NCI-H2081 (cell line): ENCODE measurements around the gene RBM48.
"Not testable (repeated sequence)": the region's sequence is repeated elsewhere in the genome, so short reads cannot be mapped to it uniquely, and the experiment has no call there.

ENCODE experiments used
- DNase-seq, 2 experiments: peaks; one replicate each; lab custom pipeline; 2025; lab: John Stamatoyannopoulos, UW

RBM48 gene

DNA sequence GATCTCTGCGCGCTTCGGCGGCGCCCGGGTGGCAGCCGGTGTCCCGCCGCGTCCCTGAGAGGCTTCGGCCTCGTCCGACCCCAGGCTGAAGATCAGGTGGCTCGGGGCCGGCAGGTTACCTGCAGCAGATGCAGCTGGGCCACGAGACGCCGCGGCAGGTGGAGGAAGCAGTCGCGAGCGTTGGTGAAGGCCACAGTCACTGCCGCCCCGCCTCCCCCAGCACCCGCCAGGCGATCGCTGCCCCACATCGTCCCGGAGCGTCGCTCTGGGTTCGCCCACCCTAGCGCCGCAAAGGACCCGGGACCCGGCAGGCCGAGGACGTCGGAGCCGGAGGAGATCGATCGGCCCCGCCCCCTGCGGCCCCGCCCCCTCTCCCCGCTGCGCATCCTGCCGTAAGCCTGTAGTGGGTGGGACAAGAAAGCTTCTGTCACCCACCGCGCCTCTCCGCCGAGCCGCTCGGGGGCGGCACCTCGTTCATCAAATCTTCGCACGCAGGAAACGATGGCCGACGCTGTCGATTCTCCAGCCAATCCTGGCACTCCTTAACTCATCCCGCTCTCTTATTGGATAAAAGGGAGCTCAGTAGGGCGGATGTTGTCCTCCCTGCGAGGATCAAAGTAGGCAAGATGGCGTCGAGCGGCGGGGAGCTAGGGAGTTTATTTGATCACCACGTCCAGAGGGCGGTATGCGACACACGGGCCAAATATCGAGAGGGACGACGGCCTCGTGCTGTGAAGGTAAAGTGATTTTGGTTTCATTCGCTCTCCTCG is at the start of gene RBM48, which contains the start of gene PEX1:
TSS of gene RBM48 (plus strand) at position 608 of the 770 bp plus-strand sequence. CDS start at position 627, 19 bp downstream.
TSS of gene PEX1 (minus strand) at position 333 of the 770 bp plus-strand sequence. CDS start at position 248, 85 bp downstream.
- peak; percentile 99 to 100 for DNase-seq

GRCh38 chr7:92479146-92479545 is 49.4 kb upstream of the RBM48 start:
- not testable (repeated sequence) for DNase-seq

DNA sequence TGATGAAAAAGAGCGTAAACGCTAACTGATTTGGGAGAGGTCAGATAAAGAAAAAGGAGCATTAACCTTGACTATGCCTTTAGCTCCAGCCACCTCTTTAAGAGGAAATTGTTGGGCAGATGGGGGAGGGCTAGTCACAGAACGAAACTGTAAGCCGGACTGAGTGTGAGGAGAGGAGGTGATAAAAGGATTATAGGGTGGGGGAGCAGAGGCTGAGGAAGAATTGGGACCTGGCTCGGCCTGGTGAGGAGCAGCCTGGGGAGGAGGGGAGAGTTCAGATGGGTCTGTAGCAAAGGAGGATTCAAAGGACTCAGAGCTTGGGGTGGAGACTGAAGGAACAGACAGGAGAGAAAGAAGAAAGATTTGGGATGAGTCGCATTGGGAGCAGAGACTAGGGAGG is 45.0 kb upstream of the RBM48 start:
- not testable (repeated sequence) for DNase-seq

- not testable (repeated sequence) for DNase-seq
Measured at GRCh38 chr7:92484226-92484625, 44.4 kb upstream of the RBM48 start.

GRCh38 chr7:92485267-92485892 is 43.2 kb upstream of the RBM48 start:
- DNase-seq = no peak

DNA sequence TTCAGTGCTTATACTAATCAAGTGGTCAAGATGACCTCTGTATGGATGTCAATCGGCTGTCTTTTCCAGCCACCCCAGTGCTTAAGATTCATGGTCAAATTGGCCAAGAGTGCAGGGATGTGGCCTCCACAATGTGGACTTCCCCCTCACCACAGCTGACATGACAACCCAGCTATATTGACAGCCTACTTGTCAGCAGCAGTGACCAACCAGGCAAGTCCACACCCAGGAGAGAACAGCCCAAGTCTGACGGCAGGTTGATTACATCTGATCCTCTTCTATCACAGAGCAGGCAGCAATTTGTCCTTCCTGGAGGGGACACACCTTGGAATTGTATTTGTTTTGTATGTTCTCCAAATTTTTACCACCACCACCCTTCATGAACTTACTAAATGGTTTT is 42.6 kb upstream of the RBM48 start:
- no peak for DNase-seq

DNA sequence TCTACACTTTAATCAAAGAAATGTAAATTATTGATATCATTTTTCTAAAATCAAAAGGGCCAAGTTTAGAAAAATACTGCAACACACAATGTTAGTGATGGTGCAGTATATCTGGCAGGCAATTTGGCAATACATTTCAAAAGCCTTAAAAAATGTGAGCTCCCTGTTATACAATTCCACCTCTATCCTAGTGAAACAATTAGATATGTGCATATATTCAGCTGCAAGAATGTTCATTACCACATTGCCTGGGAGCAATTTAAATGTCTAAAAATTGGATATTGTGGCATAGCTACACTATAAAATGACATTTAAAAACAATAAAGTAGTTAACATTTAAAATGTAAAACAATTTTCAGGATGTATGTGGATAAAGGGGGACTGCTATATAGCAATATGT is 40.8 kb upstream of the RBM48 start:
- no peak for DNase-seq

DNA sequence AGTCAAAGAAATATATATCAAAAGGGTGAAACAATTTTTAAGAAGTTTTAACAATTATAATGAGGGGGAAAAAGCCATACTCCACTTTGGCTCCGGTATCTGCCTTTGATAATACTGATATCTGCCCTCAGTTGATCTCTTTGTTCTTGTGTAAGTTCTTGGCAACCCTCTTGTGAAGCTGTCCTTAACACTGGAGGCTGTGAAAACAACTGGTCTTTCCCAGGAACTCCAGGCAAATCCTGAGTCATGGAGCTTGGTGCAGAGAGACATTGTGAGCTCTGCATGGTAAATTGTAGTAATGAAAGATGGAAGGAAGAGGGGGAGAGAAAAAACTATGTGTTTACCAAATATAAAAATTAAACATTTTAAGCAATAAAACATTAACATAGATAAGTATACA is 39.0 kb upstream of the RBM48 start:
- no peak for DNase-seq

- no peak for DNase-seq
Measured at GRCh38 chr7:92496876-92497275, 31.7 kb upstream of the RBM48 start.

GRCh38 chr7:92498557-92498956 is 30.0 kb upstream of the RBM48 start:
- DNase-seq = no peak

- no peak for DNase-seq
Measured at GRCh38 chr7:92503767-92504166, 24.8 kb upstream of the RBM48 start.

DNA sequence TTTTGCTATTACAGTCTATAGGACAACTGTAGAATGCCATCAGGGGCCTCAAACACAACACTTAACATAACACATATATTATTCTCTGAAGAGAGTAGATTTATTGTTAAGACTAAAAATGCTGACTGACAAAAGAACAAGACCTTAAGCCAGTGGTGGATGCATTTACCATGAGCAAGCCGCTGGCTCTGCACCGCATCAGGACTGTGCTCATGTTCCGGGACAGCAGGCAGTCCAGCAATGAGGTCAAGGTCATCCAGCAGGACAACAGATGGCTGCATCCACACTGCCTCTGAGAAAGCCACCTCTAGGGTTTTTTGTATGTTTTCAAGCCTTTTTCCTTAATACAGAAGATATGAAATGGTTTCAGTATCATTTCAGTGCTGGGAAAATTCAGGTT is 24.0 kb upstream of the RBM48 start:
- no peak for DNase-seq

- DNase-seq = no peak
Measured at GRCh38 chr7:92506363-92506762, 22.2 kb upstream of the RBM48 start.

- DNase-seq = no peak
Measured at GRCh38 chr7:92508946-92509345, 19.6 kb upstream of the RBM48 start.

DNA sequence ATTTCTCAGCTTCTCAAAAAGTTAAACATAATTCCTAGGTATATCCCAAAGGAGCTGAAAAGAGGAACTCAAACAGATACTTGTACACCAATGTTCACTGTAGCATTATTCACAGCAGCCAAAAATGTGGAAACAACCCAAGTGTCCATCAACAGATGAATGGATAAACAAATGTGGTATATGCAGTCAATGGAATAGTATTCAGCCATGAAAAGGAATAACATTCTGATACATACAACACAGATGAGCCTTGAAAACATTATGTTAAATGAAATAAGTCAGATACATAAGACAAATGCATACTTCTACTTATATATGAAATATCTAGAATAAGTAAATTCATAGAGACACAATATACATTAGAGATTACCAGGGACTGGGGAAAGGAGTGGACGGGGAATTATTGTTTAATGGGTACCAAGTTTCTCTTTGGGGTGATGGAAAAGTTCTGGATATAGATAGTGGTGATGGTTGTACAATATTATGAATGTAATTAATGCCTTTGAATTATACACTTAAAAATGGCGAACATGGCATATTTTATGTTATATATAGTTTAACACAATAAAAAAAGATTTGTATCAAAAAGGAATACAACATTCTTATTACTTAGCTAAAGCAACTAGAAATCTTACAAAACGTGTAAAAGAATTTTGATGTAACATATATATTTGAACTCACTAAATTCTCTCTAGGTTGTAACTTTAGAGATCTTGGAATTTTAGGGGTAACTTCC is 15.3 kb upstream of the RBM48 start:
- no peak for DNase-seq

- DNase-seq = no peak
Measured at GRCh38 chr7:92517631-92518030, 11.0 kb upstream of the RBM48 start.

GRCh38 chr7:92520024-92520423 is 8.6 kb upstream of the RBM48 start:
- DNase-seq = no peak

- DNase-seq = no peak
Measured at GRCh38 chr7:92523110-92523509, 5.5 kb upstream of the RBM48 start.

- peak; percentile 47 to 65 for DNase-seq
Measured at GRCh38 chr7:92527300-92528187, 1.1 kb upstream of the RBM48 start.

DNA sequence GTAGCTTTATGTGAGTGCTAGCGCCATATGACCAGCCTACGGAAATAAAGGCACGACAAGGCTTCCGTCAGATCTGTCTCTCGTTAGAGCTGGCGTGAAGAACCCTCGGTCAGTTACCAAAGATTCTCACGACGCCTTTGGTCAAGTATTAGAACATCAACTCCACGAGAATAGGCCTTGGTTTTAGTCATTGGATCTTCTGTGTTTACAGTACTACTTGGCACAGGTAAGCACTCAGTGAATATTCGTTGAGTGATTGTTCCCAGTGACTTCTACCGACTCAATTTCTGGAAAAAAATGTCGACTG is 316 bp downstream of the RBM48 start:
- DNase-seq = no peak

- DNase-seq = no peak
Measured at GRCh38 chr7:92534572-92534971, 6.0 kb downstream of the RBM48 start.

DNA sequence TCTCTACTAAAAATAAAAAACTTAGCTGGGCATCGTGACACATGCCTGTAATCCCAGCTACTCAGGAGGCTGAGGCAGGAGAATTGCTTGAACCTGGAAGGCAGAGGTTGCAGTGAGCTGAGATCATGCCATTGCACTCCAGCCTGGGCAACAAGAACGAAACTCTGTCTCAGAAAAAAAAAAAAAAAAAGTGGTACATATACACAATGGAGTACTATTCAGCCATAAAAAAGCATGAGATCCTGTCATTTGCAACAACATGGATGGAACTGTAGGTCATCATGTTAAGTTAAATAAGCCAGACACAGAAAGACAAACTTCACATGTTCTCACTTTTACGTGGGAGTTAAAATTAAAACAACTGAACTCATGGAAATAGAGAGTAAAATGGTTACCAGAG is 14.9 kb downstream of the RBM48 start:
- not testable (repeated sequence) for DNase-seq
